KOPT-K1 (cell line): ENCODE data around the gene PAPOLB.
"Not testable (repeated sequence)": the region's sequence is repeated elsewhere in the genome, so short reads cannot be mapped to it uniquely, and the experiment has no call there.

Source experiments
- H3K27ac ChIP-seq: fragments of 200-600 bp; sonication (generic); 2 replicates; pipeline ENCODE4 v1.5.1; 2016; ENCODE audit warnings: antibody characterized with exemption, mild to moderate bottlenecking, low read depth, low read length; ENCODE audit not compliant: poor library complexity, severe bottlenecking
- H3K36me3 ChIP-seq: fragments of 200-600 bp; sonication (generic); 2 replicates; pipeline ENCODE4 v1.5.1; 2017; ENCODE audit warnings: antibody characterized with exemption, mild to moderate bottlenecking, low read length, moderate library complexity; ENCODE audit not compliant: insufficient read depth
- H3K9me3 ChIP-seq: fragments of 200-600 bp; sonication (generic); 2 replicates; pipeline ENCODE4 v1.5.1; 2017; ENCODE audit warnings: antibody characterized with exemption, low read length, mild to moderate bottlenecking; ENCODE audit not compliant: insufficient read depth, poor library complexity, severe bottlenecking

Gene PAPOLB

GRCh38 chr7:4861673-4862072, at the start of gene PAPOLB:
PAPOLB (minus strand) TSS chr7:4862030; CDS start chr7:4861810, 220 bp downstream.
- peaks cover 7% of the 10 kb centered on the region for H3K9me3 ChIP-seq
- H3K36me3 ChIP-seq: no peaks in the 10 kb centered on the region
- H3K27ac ChIP-seq: no peak within 1 kb of the TSS

DNA sequence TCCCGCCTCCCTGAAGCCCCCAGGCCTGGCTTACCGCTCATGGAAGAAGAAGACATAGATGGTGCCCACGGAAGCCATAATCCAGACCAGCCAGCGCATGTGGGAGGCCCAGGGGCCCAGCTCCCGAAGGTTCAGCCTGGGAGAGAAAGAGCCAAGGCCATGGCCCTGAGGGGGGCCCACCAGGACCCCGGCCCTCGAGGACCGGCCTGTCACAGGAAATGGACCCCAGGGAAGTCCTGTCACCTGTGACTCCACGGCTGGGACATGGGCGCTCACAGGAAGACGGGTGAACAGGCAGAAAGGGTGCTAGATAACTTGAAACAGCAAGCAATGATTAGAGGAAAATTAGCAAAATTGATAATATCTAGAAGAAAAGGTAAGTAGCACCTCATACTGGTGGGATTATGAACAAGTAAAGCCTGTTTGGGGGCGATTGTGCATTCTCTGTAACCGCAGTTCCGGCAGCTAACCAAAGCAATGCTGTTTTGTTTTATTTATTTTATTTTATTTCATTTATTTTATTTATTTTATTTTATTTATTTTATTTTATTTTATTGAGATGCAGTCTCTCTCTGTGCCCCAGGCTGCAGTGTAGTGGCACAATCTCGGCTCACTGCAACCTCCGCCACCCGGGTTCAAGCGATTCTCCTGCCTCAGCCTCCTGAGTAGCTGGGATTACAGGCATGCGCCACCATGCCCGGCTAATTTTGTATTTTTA, 49.4 kb upstream of the PAPOLB start:
- Histone ChIP-seq H3K27ac (no peak overlapping the region), H3K9me3 (no peaks in the 10 kb centered on the region), H3K36me3 (no peaks in the 10 kb centered on the region)

DNA sequence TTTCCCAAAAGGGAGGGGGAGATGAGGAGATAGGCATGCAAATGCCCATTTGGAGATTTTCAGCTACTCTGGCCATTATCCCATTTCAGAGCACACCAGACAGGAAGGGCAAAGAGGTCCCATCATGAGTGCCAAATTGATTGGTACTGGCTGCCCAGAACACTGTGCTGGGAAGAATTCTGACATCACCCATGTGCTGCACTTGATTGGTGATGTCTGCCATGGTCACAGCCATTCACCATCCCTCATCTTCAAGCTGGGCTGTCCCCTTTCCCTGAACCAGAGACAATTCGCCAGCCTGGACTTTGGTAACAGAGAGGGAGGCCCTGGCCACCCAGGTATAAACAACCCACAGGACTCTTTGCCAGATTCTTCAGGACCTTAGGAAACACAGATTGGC, 44.9 kb upstream of the PAPOLB start:
- no peaks in the 10 kb centered on the region for H3K9me3 ChIP-seq
- H3K36me3 ChIP-seq: no peaks in the 10 kb centered on the region
- H3K27ac ChIP-seq: no peak overlapping the region

- H3K9me3 ChIP-seq: no peaks in the 10 kb centered on the region
- H3K27ac ChIP-seq: no peak overlapping the region
- no peaks in the 10 kb centered on the region for H3K36me3 ChIP-seq
Measured at GRCh38 chr7:4905171-4905570, 43.3 kb upstream of the PAPOLB start.

- no peaks in the 10 kb centered on the region for H3K9me3 ChIP-seq
- H3K27ac ChIP-seq: no peak overlapping the region
- H3K36me3 ChIP-seq: no peaks in the 10 kb centered on the region
Measured at GRCh38 chr7:4904346-4904745, 42.5 kb upstream of the PAPOLB start.

- H3K27ac ChIP-seq: no peak overlapping the region
- H3K9me3 ChIP-seq: no peaks in the 10 kb centered on the region
- no peaks in the 10 kb centered on the region for H3K36me3 ChIP-seq
Measured at GRCh38 chr7:4895766-4896165, 33.9 kb upstream of the PAPOLB start.

- H3K27ac ChIP-seq: no peak overlapping the region
- no peaks in the 10 kb centered on the region for H3K36me3 ChIP-seq
- no peaks in the 10 kb centered on the region for H3K9me3 ChIP-seq
Measured at GRCh38 chr7:4894482-4894881, 32.7 kb upstream of the PAPOLB start.

DNA sequence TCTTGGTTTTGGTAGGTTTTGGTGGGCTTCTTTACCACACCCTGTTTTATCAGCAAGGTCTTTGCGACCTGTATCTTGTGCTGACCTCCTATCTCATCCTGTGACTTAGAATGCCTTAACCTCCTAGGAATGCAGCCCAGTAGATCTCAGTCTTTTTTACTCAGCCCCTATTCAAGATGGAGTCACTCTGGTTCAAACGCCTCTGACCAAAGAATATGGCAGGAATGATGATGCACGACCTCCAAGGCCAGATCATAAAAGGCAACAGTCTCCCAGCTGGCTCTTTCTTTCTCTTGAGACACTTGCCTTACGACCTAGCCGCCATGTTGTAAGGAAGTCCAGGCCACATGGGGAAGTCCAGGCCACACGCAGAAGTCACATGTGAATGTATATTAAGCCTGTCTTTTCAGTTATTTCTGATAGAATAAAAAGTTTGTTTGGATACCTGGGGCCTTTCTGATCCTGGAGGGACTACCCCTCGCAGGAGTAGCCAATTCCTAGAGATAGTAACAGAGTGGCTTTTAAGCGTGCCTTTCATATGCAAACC, 32.2 kb upstream of the PAPOLB start:
- Histone ChIP-seq H3K27ac (no peak overlapping the region), H3K9me3 (no peaks in the 10 kb centered on the region), H3K36me3 (no peaks in the 10 kb centered on the region)

DNA sequence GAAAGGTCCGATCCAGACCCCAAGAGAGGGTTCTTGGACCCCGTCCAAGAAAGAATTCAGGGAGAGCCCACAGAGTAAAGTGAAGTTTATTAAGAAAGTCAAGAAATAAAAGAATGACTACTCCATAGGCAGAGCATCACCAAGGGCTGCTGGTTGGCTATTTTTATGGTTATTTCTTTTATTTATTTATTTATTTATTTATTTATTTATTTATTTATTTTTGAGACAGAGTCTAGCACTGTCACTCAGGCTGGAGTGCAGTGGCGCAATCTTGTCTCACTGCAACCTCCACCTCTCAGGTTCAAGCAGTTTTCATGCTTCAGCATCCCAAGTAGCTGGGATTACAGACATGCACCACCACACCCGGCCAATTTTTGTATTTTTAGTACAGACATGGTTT, 31.4 kb upstream of the PAPOLB start:
- not testable (repeated sequence) for H3K27ac ChIP-seq, H3K9me3 ChIP-seq, H3K36me3 ChIP-seq

- H3K9me3 ChIP-seq, H3K36me3 ChIP-seq, H3K27ac ChIP-seq: not testable (repeated sequence)
Measured at GRCh38 chr7:4891522-4891921, 29.7 kb upstream of the PAPOLB start.

GRCh38 chr7:4889682-4890081, 27.9 kb upstream of the PAPOLB start:
- Histone ChIP-seq H3K36me3 (no peaks in the 10 kb centered on the region), H3K9me3 (no peaks in the 10 kb centered on the region), H3K27ac (no peak overlapping the region)

GRCh38 chr7:4888161-4888560, 26.3 kb upstream of the PAPOLB start:
- no peak overlapping the region for H3K27ac ChIP-seq
- no peaks in the 10 kb centered on the region for H3K9me3 ChIP-seq
- no peaks in the 10 kb centered on the region for H3K36me3 ChIP-seq

DNA sequence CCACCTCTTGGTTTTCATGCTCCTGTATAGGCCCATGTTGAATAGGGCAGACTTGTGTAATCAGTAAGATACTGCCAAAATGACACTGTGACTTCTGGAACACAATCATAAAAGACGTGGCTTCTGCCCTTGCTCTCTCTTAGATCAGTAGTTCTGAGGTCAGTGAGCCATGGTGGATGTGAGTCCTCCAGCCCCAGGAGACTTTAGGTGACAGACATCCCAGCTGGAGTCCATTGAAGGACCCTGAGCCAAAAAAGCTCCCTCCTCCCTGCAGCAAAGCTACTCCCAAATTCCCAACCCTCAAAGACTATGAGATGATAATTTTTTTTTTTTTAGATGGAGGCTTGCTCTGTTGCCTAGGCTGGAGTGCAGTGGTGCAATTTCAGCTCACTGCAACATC, 24.8 kb upstream of the PAPOLB start:
- Histone ChIP-seq H3K9me3 (no peaks in the 10 kb centered on the region), H3K36me3 (no peaks in the 10 kb centered on the region), H3K27ac (no peak overlapping the region)

- Histone ChIP-seq H3K36me3 (no peaks in the 10 kb centered on the region), H3K27ac (no peak overlapping the region), H3K9me3 (no peaks in the 10 kb centered on the region)
Measured at GRCh38 chr7:4885317-4885807, 23.5 kb upstream of the PAPOLB start.

DNA sequence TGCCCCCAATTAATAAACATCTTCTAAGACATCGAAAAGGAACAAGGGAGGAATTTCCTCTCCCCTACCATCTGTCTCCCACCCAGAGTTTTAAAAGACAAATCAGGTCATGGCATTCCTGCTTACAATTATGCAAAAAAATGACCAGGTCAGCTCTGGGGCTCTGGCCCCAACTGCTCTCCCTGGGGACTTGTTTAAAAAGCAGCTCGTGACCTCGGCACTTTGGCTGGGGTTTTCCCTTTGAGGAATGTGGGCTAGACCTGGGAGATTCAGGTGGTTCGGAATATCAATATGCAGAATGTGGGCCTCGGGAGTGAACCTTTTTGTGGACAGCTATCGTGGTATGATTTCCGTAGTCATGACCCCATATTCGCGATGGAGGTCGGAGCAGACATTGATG, 22.3 kb upstream of the PAPOLB start:
- no peak overlapping the region for H3K27ac ChIP-seq
- no peaks in the 10 kb centered on the region for H3K36me3 ChIP-seq

More for the DNA sequence above, 22.3 kb upstream of the PAPOLB start:
- H3K9me3 ChIP-seq: no peaks in the 10 kb centered on the region
